K562 (cell line): ENCODE measurements around the gene SERPINA6. TPM values are rescaled to one million over a fixed set of nuclear protein-coding genes. Genes with fewer than 3 reads are reported as not detected.

ENCODE experiments used
- ATAC-seq: fragments of 200-7000 bp; cut with Tn5 transposase; 3 replicates; pipeline ENCODE4 v1.9.1; 2020; ENCODE audit warnings: moderate library complexity
- BruUV-seq: library from RNA; stranded (reverse); fragments of 400-500 nt; replicated peaks from 2 replicates; lab custom pipeline; 2021; lab: Mats Ljungman, UMichigan
- CTCF ChIA-PET: fragments of 300-600 bp; formaldehyde crosslinking; extraction: SDS; loops from one replicate; lab custom pipeline; 2021; ENCODE audit warnings: low intra/inter-chr PET ratio; lab: Yijun Ruan, JAX
- POLR2A ChIA-PET: fragments of 300-600, 350-650 bp; sonication (Branson Sonifier 250); formaldehyde crosslinking; extraction: SDS; loops from one replicate; lab custom pipeline; 2021; ENCODE audit warnings: antibody characterized with exemption, inconsistent platforms; lab: Yijun Ruan, JAX
- DNase-seq, 4 experiments: peaks; one replicate each; pipeline versions ENCODE4 v3.0.0 to v3.0.0-alpha.2; 2011 to 2018; ENCODE audit warnings: low spot score in 3 of 4, mixed read lengths in 3 of 4; ENCODE audit errors: extremely low read depth in 1 of 4
- FAIRE-seq: peaks from 2 replicates; lab custom pipeline; 2011; peaks lifted over from hg19 to GRCh38; lab: Jason Lieb, UNC
- H2AFZ ChIP-seq: 2 replicates; pipeline ENCODE4 v1.6.0; 2011; ENCODE audit warnings: low read depth, low read length, control low read depth, inconsistent platforms
- H3K27ac ChIP-seq: fragments of 200-600 bp; 3 replicates; pipeline ENCODE4 v1.8.0; 2011; ENCODE audit warnings: low read depth, mild to moderate bottlenecking, control low read depth, inconsistent platforms, low read length, moderate library complexity, mixed read lengths; ENCODE audit errors: extremely low read depth
- H3K27me3 ChIP-seq, 2 experiments: fragments of 300-600 bp in 1 of 2; 2 replicates in 1 of 2; 3 replicates in 1 of 2; pipeline versions ENCODE4 v1.6.0 to v1.8.0; 2011; ENCODE audit warnings: inconsistent platforms in 2 of 2, low read length in 2 of 2, mild to moderate bottlenecking in 1 of 2, mixed read lengths in 1 of 2, moderate library complexity in 1 of 2; ENCODE audit not compliant: control insufficient read depth in 2 of 2, insufficient read depth in 2 of 2
- H3K36me3 ChIP-seq: fragments of 300-600 bp; 3 replicates; pipeline ENCODE4 v1.8.0; 2011; ENCODE audit warnings: mild to moderate bottlenecking, low read length, inconsistent platforms; ENCODE audit not compliant: control insufficient read depth, insufficient read depth
- H3K4me1 ChIP-seq, 2 experiments: fragments of 200-600 bp in 1 of 2; replicated peaks in 1 of 2; 2 replicates in 1 of 2; 3 replicates in 1 of 2; pipeline versions ENCODE4 v1.5.1 to v1.8.0; 2011; ENCODE audit warnings: inconsistent platforms in 2 of 2, low read length in 2 of 2, mild to moderate bottlenecking in 1 of 2, mixed read lengths in 1 of 2, moderate library complexity in 1 of 2; ENCODE audit not compliant: control insufficient read depth in 2 of 2, insufficient read depth in 2 of 2
- H3K4me2 ChIP-seq: 2 replicates; pipeline ENCODE4 v1.6.1; 2011; ENCODE audit warnings: low read length, control low read depth, inconsistent platforms, mixed read lengths; ENCODE audit not compliant: insufficient read depth
- H3K4me3 ChIP-seq: fragments of 200-600 bp; sonication (generic), shearing (Covaris generic); 2 replicates; pipeline ENCODE4 v1.5.1; 2016; ENCODE audit warnings: control low read depth, inconsistent platforms
- H3K79me2 ChIP-seq: fragments of 200-600 bp; 3 replicates; pipeline ENCODE4 v1.8.0; 2011; ENCODE audit warnings: low read length, inconsistent platforms; ENCODE audit not compliant: control insufficient read depth, insufficient read depth
- H3K9ac ChIP-seq, 2 experiments: 2 replicates each; pipeline versions ENCODE4 v1.6.0 to v1.6.1; 2011; ENCODE audit warnings: low read depth in 2 of 2, low read length in 2 of 2, control low read depth in 1 of 2, inconsistent platforms in 1 of 2, mild to moderate bottlenecking in 1 of 2, mixed read lengths in 1 of 2; ENCODE audit not compliant: insufficient read depth in 1 of 2
- H3K9me1 ChIP-seq: one replicate; pipeline ENCODE4 v1.6.0; 2011; ENCODE audit warnings: inconsistent platforms, mild to moderate bottlenecking, low read length, moderate library complexity; ENCODE audit not compliant: control insufficient read depth, insufficient read depth
- H3K9me3 ChIP-seq: replicated peaks from 2 replicates; pipeline ENCODE4 v1.5.1; 2011; ENCODE audit warnings: low read depth, low read length, inconsistent platforms; ENCODE audit not compliant: control insufficient read depth, insufficient read depth
- H4K20me1 ChIP-seq: replicated peaks from 2 replicates; pipeline ENCODE4 v1.6.1; 2011; ENCODE audit warnings: low read length, inconsistent platforms, mixed read lengths; ENCODE audit not compliant: control insufficient read depth, insufficient read depth
- ADNP ChIP-seq: fragments of 200-800 bp; sonication (Bioruptor generic); IDR thresholded peaks from 2 replicates; pipeline ENCODE4 v1.6.1; 2016; ENCODE audit warnings: missing genetic modification characterization, missing compliant biosample characterization
- BACH1 ChIP-seq: fragments of 200-800 bp; sonication (Bioruptor generic); IDR thresholded peaks from 2 replicates; pipeline ENCODE4 v1.6.1; 2016; ENCODE audit warnings: missing genetic modification characterization, missing compliant biosample characterization
- CC2D1A ChIP-seq: fragments of 450-650 bp; IDR thresholded peaks from 2 replicates; pipeline ENCODE4 v1.6.1; 2017; ENCODE audit warnings: mild to moderate bottlenecking
- CHAMP1 ChIP-seq: fragments of 450-650 bp; IDR thresholded peaks from 2 replicates; pipeline ENCODE4 v1.6.1; 2016; ENCODE audit warnings: mild to moderate bottlenecking
- CREB1 ChIP-seq, 2 experiments: sonication (generic) in 1 of 2; formaldehyde crosslinking in 1 of 2; IDR thresholded peaks; 2 replicates each; pipeline versions ENCODE4 v1.6.1 to v1.8.0; 2012 to 2022; ENCODE audit warnings: inconsistent platforms in 1 of 2, mild to moderate bottlenecking in 1 of 2, missing genetic modification reagents in 1 of 2, moderate library complexity in 1 of 2
- CTCF ChIP-seq, 3 experiments: IDR thresholded peaks in 2 of 3; conservative IDR thresholded peaks in 1 of 3; 2 replicates each; pipeline ENCODE4 v1.5.1; 2011 to 2012; ENCODE audit warnings: low read length in 3 of 3, mild to moderate bottlenecking in 3 of 3, control low read depth in 2 of 3, improper control_type of control experiment in 1 of 3, inconsistent platforms in 1 of 3, low read depth in 1 of 3, mixed read lengths in 1 of 3, moderate library complexity in 1 of 3; ENCODE audit not compliant: insufficient read depth in 2 of 3
- CTCFL ChIP-seq: IDR thresholded peaks from 2 replicates; pipeline ENCODE4 v1.6.1; 2011; ENCODE audit warnings: borderline replicate concordance, low read depth, mild to moderate bottlenecking, moderate library complexity, low read length; ENCODE audit not compliant: insufficient read depth, poor library complexity, severe bottlenecking
- EWSR1 ChIP-seq: fragments of 450-650 bp; IDR thresholded peaks from 2 replicates; pipeline ENCODE4 v1.6.1; 2018; ENCODE audit warnings: borderline replicate concordance, mild to moderate bottlenecking, low read depth, moderate library complexity; ENCODE audit not compliant: partially characterized antibody
- HNRNPUL1 ChIP-seq: fragments of 200-400 bp; formaldehyde crosslinking; IDR thresholded peaks from 2 replicates; pipeline ENCODE4 v1.6.1; 2017; ENCODE audit warnings: low read length
- JUNB ChIP-seq: fragments of 450-650 bp; formaldehyde crosslinking; conservative IDR thresholded peaks from 2 replicates; pipeline ENCODE4 v1.4.0; 2020; ENCODE audit warnings: mild to moderate bottlenecking
- MAFF ChIP-seq: IDR thresholded peaks from 2 replicates; pipeline ENCODE4 v1.6.1; 2012; ENCODE audit warnings: low read length, improper control_type of control experiment
- RBFOX2 ChIP-seq: fragments of 200-400 bp; formaldehyde crosslinking; IDR thresholded peaks from 2 replicates; pipeline ENCODE4 v1.6.1; 2017; ENCODE audit warnings: low read depth, mild to moderate bottlenecking, low read length, moderate library complexity
- SIX5 ChIP-seq, 2 experiments: IDR thresholded peaks; 2 replicates each; pipeline ENCODE4 v1.6.1; 2011; ENCODE audit warnings: low read length in 2 of 2, borderline replicate concordance in 1 of 2, low read depth in 1 of 2, mild to moderate bottlenecking in 1 of 2, moderate library complexity in 1 of 2; ENCODE audit not compliant: insufficient read depth in 1 of 2
- SMARCE1 ChIP-seq: fragments of 450-650 bp; IDR thresholded peaks from 2 replicates; pipeline ENCODE4 v1.7.1; 2016; ENCODE audit warnings: mild to moderate bottlenecking
- SREBF2 ChIP-seq: sonication (generic); formaldehyde crosslinking; IDR thresholded peaks from 2 replicates; pipeline ENCODE4 v1.4.0; 2020; ENCODE audit warnings: mild to moderate bottlenecking, missing genetic modification reagents
- SRSF9 ChIP-seq: fragments of 200-400 bp; formaldehyde crosslinking; IDR thresholded peaks from 2 replicates; pipeline ENCODE4 v1.6.1; 2017; ENCODE audit warnings: low read depth, low read length, borderline replicate concordance
- ZNF354B ChIP-seq: fragments of 250-450 bp; sonication (Bioruptor Pico); IDR thresholded peaks from 2 replicates; pipeline ENCODE4 v1.4.0; 2020
- ZNF584 ChIP-seq: fragments of 200-800 bp; sonication (Bioruptor generic); IDR thresholded peaks from 2 replicates; pipeline ENCODE4 v1.6.1; 2016; ENCODE audit warnings: low read depth, mild to moderate bottlenecking, missing genetic modification characterization, missing compliant biosample characterization
- WGBS: fragments of 100-300 bp; shearing (Covaris generic); methylation state at CpG from one replicate; pipeline ENCODE4 v1.1.6; 2016; ENCODE audit warnings: low coverage, mixed read lengths; ENCODE audit not compliant: insufficient coverage; ENCODE audit errors: missing lambda C conversion rate; 5-methylcytosine and 5-hydroxymethylcytosine counted together
- in situ Hi-C: fragments of 300-500 bp; cut with MboI; formaldehyde crosslinking; loops from 4 replicates; pipeline ENCODE4 v1.15.0; 2018; ENCODE audit warnings: inconsistent platforms, mixed read lengths
- intact Hi-C: fragments of 100-400 bp; cut with micrococcal nuclease; formaldehyde crosslinking; loops from 2 replicates; pipeline ENCODE4 v1.14.2; 2022
- polyA plus RNA-seq, 8 experiments: library from polyadenylated mRNA; depleted of rRNA in 4 of 8; stranded (reverse) in 5 of 8; unstranded in 3 of 8; fragments of >200 nt; fragmentation: Nextera tagmentation in 2 of 8; fragmentation: Illumina TruSeq in 1 of 8; extraction: Ambion mirVana in 2 of 8; extraction: Trizol in 1 of 8; gene quantifications; 2 replicates each; pipeline versions ENCODE4 v1.2.1 to v1.2.3, GENCODE V29; 2011 to 2014; ENCODE audit warnings: inconsistent platforms in 1 of 8, missing spikeins in 1 of 8
- total RNA-seq, 7 experiments: library from RNA; depleted of rRNA in 6 of 7; stranded (reverse); fragments of >200 nt in 6 of 7; fragmentation: Illumina TruSeq in 2 of 7; extraction: Trizol in 2 of 7; gene quantifications; 2 replicates each; pipeline versions ENCODE4 v1.2.1 to v1.2.3, GENCODE V29; 2011 to 2021; ENCODE audit warnings: low replicate concordance in 1 of 7

SERPINA6 gene
- total and polyA plus RNA-seq, 9 of the 15 experiments (the other 6 are each of a cell fraction or from before 2014, with no cell fraction given) = not detected

- FAIRE-seq (no peak), DNase-seq (no peak), ATAC-seq (no peak)
- no peaks in the 10 kb centered on the region for H4K20me1 ChIP-seq
- 0% methylated on average over 5 of the region's 8 CpGs for WGBS
- no peaks in the 10 kb centered on the region for H3K79me2 ChIP-seq
- no peaks in the 10 kb centered on the region for H3K9me3 ChIP-seq
- no peaks in the 10 kb centered on the region for H3K36me3 ChIP-seq
- ChIA-PET CTCF (no interaction called here), POLR2A (no interaction called here)
- BruUV-seq = no TSS peak
- H3K27me3 ChIP-seq = peaks cover 0 to 6% of the 10 kb centered on the region in 2 experiments; a peak in 1 of 5 replicates
- no peak overlapping the region for H3K4me2 ChIP-seq
- no peaks in the 10 kb centered on the region for H3K4me1 ChIP-seq
- no peaks in the 10 kb centered on the region for H3K9me1 ChIP-seq
- intact Hi-C loops = no loop called here
- no peak overlapping the region for H2AFZ ChIP-seq
- in situ Hi-C loops = no loop called here
- no peak overlapping the region for H3K4me3 ChIP-seq
- H3K9ac ChIP-seq = no peak overlapping the region
- no peak overlapping the region for H3K27ac ChIP-seq
- no peak for TF ChIP-seq CREB1 (IDR thresholded peaks at IDR 0.05)
- TF ChIP-seq CREB1 (CRISPR knock-in tag; IDR thresholded peaks at IDR 0.05) = no peak
- TF ChIP-seq BACH1 (tag) = no peak
- TF ChIP-seq EWSR1 = no peak
- no peak for TF ChIP-seq SRSF9
- no peak for TF ChIP-seq RBFOX2
- no peak for TF ChIP-seq MAFF
- TF ChIP-seq SIX5 (IDR thresholded peaks at IDR 0.05; ENCODE audit: borderline replicate concordance in 1 of 2, insufficient read depth in 1 of 2, low read depth in 1 of 2, low read length in 2 of 2) = no peak
- TF ChIP-seq HNRNPUL1 = no peak
- TF ChIP-seq JUNB (CRISPR knock-in tag) = no peak
- no peak for TF ChIP-seq ADNP
- TF ChIP-seq SMARCE1 = no peak
- TF ChIP-seq CHAMP1 = no peak
- TF ChIP-seq ZNF584 (CRISPR knock-in tag) = no peak
- TF ChIP-seq CTCF (IDR thresholded peaks at IDR 0.05 in 2 of 3, conservative IDR thresholded peaks at IDR 0.05 in 1 of 3; ENCODE audit: insufficient read depth in 2 of 3, low read depth in 1 of 3, low read length in 3 of 3) = no peak
- no peak for TF ChIP-seq ZNF354B
- no peak for TF ChIP-seq SREBF2 (CRISPR knock-in tag)
- TF ChIP-seq CC2D1A = no peak
- TF ChIP-seq CTCFL = no peak
Observed at GRCh38 chr14:94290197-94290596, 32.9 kb downstream of the SERPINA6 start.
